Measurements from ENCODE around the gene WDR35. TPM values are rescaled to one million over a fixed set of nuclear protein-coding genes. Genes with fewer than 3 reads are reported as not detected.

WDR35 gene
- total RNA-seq, 1 experiment from 2014 or later, result 15.5 TPM

DNA sequence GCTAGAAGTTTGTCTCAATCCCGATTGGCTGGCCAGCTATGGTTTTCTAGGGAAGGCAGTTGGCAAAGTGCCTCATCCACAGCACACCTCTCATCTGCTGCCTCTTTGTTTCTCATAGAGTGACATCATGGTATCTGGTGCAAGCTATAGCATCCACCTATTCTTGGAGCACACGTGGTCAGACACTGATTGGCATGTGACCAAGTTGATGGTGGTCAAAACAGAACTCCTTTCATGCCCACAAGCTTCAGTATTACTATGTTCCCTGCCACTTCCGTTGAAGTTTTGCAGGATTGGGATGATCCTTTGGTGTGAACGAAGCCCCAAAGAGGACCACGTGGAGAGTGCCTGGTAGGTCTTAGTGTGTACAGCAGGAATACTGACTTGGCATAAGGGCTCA is 116.9 kb downstream of the WDR35 start:
- DNase-seq (ENCODE audit: low spot score), result no peak
- Mint-ChIP-seq H3K27ac (no peak overlapping the region), H3K27me3 (ENCODE audit: low read depth) (peaks cover 31% of the 10 kb centered on the region), H3K4me3 (no peak overlapping the region), H3K36me3 (no peaks in the 10 kb centered on the region), H3K9me3 (no peaks in the 10 kb centered on the region), H3K4me1 (peaks cover 7% of the 10 kb centered on the region; the same call in 1 of the 2 replicates)
- CTCF ChIA-PET, result interaction anchor here (0.5 kb wide), 1 partner anchor 22 kb away, joined by 3 read pairs; no protein-coding TSS in a partner anchor
- no peak for ATAC-seq
- TF ChIP-seq MYBL2 (CRISPR knock-in tag; IDR thresholded peaks at IDR 0.05) (no peak), HMGA2 (CRISPR knock-in tag; IDR thresholded peaks at IDR 0.05) (no peak), MXD4 (CRISPR knock-in tag; IDR thresholded peaks at IDR 0.05; ENCODE audit: borderline replicate concordance) (no peak), KAT7 (CRISPR knock-in tag; IDR thresholded peaks at IDR 0.05; ENCODE audit: borderline replicate concordance) (no peak), RORB (CRISPR knock-in tag; IDR thresholded peaks at IDR 0.05) (no peak), NR2C2 (CRISPR knock-in tag; IDR thresholded peaks at IDR 0.05) (no peak), NR3C1 (CRISPR knock-in tag; conservative IDR thresholded peaks at IDR 0.05; ENCODE audit: low read depth) (no peak), FOXJ3 (CRISPR knock-in tag; IDR thresholded peaks at IDR 0.05; ENCODE audit: borderline replicate concordance) (no peak)
- TF ChIP-seq, protein P1, sequence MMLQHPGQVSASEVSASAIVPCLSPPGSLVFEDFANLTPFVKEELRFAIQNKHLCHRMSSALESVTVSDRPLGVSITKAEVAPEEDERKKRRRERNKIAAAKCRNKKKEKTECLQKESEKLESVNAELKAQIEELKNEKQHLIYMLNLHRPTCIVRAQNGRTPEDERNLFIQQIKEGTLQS (CRISPR knock-in tag; conservative IDR thresholded peaks at IDR 0.05), result no peak
- TF ChIP-seq, protein P2, sequence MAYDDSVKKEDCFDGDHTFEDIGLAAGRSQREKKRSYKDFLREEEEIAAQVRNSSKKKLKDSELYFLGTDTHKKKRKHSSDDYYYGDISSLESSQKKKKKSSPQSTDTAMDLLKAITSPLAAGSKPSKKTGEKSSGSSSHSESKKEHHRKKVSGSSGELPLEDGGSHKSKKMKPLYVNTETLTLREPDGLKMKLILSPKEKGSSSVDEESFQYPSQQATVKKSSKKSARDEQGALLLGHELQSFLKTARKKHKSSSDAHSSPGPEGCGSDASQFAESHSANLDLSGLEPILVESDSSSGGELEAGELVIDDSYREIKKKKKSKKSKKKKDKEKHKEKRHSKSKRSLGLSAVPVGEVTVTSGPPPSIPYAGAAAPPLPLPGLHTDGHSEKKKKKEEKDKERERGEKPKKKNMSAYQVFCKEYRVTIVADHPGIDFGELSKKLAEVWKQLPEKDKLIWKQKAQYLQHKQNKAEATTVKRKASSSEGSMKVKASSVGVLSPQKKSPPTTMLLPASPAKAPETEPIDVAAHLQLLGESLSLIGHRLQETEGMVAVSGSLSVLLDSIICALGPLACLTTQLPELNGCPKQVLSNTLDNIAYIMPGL (CRISPR knock-in tag; IDR thresholded peaks at IDR 0.05), result no peak
- POLR2A ChIA-PET, result no interaction called here

DNA sequence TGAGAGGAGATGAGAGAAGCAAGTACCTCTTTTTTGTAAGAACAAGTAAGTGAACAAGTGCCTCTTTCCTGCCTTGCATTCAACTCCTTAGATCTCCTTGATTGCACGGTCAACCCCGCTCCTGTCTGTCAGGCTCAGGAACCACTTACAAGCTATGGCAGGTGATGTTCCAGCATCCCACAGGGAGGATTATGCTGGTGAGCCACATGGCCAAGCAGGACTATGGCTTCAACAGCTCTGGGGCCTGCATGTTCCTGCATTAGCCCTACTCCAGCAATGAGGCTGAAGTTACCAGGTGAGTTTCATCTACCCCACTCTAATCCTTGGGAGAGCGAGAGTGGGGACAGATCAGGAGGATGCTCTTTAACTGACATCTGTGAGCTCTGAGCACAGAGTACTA is 117.6 kb downstream of the WDR35 start:
- CTCF ChIA-PET, result no interaction called here
- Mint-ChIP-seq H3K9me3 (no peaks in the 10 kb centered on the region), H3K27ac (no peak overlapping the region), H3K4me1 (peaks cover 7% of the 10 kb centered on the region; the same call in 1 of the 2 replicates), H3K36me3 (no peaks in the 10 kb centered on the region), H3K4me3 (no peak overlapping the region), H3K27me3 (ENCODE audit: low read depth) (peaks cover 38% of the 10 kb centered on the region)
- TF ChIP-seq FOXP1 (CRISPR knock-in tag; IDR thresholded peaks at IDR 0.05; ENCODE audit: borderline replicate concordance) (no peak), GTF2I (CRISPR knock-in tag; conservative IDR thresholded peaks at IDR 0.05) (no peak), CREM (CRISPR knock-in tag; IDR thresholded peaks at IDR 0.05) (no peak), IRF2 (CRISPR knock-in tag; IDR thresholded peaks at IDR 0.05; ENCODE audit: borderline replicate concordance, low read depth) (no peak), ZNF219 (CRISPR knock-in tag; IDR thresholded peaks at IDR 0.05; ENCODE audit: borderline replicate concordance) (no peak), ZNF671 (CRISPR knock-in tag; IDR thresholded peaks at IDR 0.05) (no peak), ELF4 (CRISPR knock-in tag; IDR thresholded peaks at IDR 0.05; ENCODE audit: low read depth) (no peak), CREB1 (CRISPR knock-in tag; IDR thresholded peaks at IDR 0.05) (no peak), FOXK1 (CRISPR knock-in tag; IDR thresholded peaks at IDR 0.05) (no peak), EMX1 (CRISPR knock-in tag; IDR thresholded peaks at IDR 0.05) (no peak), JAZF1 (CRISPR knock-in tag; IDR thresholded peaks at IDR 0.05) (no peak)
- TF ChIP-seq, protein P3, sequence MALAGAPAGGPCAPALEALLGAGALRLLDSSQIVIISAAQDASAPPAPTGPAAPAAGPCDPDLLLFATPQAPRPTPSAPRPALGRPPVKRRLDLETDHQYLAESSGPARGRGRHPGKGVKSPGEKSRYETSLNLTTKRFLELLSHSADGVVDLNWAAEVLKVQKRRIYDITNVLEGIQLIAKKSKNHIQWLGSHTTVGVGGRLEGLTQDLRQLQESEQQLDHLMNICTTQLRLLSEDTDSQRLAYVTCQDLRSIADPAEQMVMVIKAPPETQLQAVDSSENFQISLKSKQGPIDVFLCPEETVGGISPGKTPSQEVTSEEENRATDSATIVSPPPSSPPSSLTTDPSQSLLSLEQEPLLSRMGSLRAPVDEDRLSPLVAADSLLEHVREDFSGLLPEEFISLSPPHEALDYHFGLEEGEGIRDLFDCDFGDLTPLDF (CRISPR knock-in tag; IDR thresholded peaks at IDR 0.05), result no peak
- TF ChIP-seq, protein P4, sequence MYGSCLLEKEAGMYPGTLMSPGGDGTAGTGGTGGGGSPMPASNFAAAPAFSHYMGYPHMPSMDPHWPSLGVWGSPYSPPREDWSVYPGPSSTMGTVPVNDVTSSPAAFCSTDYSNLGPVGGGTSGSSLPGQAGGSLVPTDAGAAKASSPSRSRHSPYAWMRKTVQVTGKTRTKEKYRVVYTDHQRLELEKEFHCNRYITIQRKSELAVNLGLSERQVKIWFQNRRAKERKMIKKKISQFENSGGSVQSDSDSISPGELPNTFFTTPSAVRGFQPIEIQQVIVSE (CRISPR knock-in tag; IDR thresholded peaks at IDR 0.05; ENCODE audit: borderline replicate concordance), result no peak
- TF ChIP-seq, protein P5, sequence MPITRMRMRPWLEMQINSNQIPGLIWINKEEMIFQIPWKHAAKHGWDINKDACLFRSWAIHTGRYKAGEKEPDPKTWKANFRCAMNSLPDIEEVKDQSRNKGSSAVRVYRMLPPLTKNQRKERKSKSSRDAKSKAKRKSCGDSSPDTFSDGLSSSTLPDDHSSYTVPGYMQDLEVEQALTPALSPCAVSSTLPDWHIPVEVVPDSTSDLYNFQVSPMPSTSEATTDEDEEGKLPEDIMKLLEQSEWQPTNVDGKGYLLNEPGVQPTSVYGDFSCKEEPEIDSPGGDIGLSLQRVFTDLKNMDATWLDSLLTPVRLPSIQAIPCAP (CRISPR knock-in tag; IDR thresholded peaks at IDR 0.05), result no peak
- TF ChIP-seq, protein P6, sequence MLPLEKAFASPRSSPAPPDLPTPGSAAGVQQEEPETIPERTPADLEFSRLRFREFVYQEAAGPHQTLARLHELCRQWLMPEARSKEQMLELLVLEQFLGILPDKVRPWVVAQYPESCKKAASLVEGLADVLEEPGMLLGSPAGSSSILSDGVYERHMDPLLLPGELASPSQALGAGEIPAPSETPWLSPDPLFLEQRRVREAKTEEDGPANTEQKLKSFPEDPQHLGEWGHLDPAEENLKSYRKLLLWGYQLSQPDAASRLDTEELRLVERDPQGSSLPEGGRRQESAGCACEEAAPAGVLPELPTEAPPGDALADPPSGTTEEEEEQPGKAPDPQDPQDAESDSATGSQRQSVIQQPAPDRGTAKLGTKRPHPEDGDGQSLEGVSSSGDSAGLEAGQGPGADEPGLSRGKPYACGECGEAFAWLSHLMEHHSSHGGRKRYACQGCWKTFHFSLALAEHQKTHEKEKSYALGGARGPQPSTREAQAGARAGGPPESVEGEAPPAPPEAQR (CRISPR knock-in tag; IDR thresholded peaks at IDR 0.05), result no peak
- TF ChIP-seq, protein P7, sequence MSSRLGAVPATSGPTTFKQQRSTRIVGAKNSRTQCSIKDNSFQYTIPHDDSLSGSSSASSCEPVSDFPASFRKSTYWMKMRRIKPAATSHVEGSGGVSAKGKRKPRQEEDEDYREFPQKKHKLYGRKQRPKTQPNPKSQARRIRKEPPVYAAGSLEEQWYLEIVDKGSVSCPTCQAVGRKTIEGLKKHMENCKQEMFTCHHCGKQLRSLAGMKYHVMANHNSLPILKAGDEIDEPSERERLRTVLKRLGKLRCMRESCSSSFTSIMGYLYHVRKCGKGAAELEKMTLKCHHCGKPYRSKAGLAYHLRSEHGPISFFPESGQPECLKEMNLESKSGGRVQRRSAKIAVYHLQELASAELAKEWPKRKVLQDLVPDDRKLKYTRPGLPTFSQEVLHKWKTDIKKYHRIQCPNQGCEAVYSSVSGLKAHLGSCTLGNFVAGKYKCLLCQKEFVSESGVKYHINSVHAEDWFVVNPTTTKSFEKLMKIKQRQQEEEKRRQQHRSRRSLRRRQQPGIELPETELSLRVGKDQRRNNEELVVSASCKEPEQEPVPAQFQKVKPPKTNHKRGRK (CRISPR knock-in tag; IDR thresholded peaks at IDR 0.05; ENCODE audit: borderline replicate concordance), result no peak
- TF ChIP-seq, protein P8, sequence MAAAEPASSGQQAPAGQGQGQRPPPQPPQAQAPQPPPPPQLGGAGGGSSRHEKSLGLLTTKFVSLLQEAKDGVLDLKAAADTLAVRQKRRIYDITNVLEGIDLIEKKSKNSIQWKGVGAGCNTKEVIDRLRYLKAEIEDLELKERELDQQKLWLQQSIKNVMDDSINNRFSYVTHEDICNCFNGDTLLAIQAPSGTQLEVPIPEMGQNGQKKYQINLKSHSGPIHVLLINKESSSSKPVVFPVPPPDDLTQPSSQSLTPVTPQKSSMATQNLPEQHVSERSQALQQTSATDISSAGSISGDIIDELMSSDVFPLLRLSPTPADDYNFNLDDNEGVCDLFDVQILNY (CRISPR knock-in tag; IDR thresholded peaks at IDR 0.05), result no peak
- ATAC-seq (no peak), DNase-seq (ENCODE audit: low spot score) (no peak)
- POLR2A ChIA-PET, result no interaction called here
